Measurements from ENCODE around the gene TPCN1. TPM values are rescaled to one million over a fixed set of nuclear protein-coding genes. Genes with fewer than 3 reads are reported as not detected.

Gene TPCN1
- total and polyA plus RNA-seq, 8 donors, result 39.4 to 83.4 (median 63.5) TPM

DNA sequence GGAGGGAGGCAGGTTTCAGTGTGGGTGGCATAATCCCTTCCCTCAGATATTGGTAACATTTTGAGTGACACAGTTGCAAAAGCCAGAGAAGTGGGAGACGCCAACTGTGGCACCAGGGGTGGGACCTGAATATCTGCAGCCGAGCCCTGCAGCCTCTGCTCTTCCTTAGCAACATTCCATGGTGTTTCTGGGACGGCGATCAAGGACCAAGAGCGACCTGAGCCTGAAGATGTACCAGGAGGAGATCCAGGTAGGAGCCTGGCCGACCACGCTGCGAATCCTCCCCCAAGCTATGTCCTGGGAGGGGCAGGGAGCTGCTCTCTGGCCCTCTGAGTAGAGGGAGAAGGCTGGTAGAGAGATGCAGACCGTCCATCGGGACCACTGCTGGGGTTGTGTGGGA, 71.8 kb downstream of the TPCN1 start:
- intact Hi-C loops (cut with DNase I), result no loop called here
- no peak for ATAC-seq
- H3K4me1 ChIP-seq, result no peaks in the 10 kb centered on the region

DNA sequence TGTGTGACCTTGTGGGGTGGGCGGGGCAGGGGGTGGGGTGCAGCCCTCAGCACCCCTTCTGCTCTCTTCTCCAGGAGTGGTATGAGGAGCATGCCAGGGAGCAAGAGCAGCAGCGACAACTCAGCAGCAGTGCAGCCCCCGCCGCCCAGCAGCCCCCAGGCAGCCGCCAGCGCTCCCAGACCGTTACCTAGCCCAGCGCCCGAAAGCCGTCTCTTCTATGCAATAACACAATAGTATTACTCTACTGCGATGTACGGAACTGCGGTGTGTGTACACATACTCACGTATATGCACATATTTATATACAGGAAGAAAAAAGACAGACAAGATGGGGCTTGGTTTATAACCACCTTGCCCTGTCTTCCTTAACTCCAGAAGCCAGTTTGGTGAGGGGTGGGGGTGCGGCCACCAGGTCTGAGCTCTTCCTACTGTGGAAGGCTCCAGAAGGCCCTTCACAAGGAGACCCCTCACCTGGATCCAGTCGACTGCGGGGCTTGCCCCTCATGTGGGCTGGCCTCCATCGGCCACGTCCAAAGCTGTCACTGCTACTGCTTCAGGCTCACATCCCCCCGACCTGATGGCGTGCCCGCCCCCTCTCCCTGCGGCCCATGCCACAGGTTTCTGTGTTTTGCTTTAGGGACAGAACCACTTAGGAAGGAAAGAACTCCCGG, 74.8 kb downstream of the TPCN1 start:
- Histone ChIP-seq H3K4me1 (peaks cover 0 to 3% (median 0%) of the 10 kb centered on the region in 3 donors), H3K4me3 (no peak overlapping the region), H3K27ac (no peak overlapping the region), H3K27me3 (no peaks in the 10 kb centered on the region), H3K36me3 (peaks cover 0 to 57% (median 30%) of the 10 kb centered on the region in 3 donors), H3K9me3 (no peaks in the 10 kb centered on the region)
- TF ChIP-seq, protein P1, sequence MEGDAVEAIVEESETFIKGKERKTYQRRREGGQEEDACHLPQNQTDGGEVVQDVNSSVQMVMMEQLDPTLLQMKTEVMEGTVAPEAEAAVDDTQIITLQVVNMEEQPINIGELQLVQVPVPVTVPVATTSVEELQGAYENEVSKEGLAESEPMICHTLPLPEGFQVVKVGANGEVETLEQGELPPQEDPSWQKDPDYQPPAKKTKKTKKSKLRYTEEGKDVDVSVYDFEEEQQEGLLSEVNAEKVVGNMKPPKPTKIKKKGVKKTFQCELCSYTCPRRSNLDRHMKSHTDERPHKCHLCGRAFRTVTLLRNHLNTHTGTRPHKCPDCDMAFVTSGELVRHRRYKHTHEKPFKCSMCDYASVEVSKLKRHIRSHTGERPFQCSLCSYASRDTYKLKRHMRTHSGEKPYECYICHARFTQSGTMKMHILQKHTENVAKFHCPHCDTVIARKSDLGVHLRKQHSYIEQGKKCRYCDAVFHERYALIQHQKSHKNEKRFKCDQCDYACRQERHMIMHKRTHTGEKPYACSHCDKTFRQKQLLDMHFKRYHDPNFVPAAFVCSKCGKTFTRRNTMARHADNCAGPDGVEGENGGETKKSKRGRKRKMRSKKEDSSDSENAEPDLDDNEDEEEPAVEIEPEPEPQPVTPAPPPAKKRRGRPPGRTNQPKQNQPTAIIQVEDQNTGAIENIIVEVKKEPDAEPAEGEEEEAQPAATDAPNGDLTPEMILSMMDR (IDR thresholded peaks at IDR 0.05), result no peak
- intact Hi-C loops (cut with DNase I), result no loop called here
- FAIRE-seq (no peak), DNase-seq (peak in 1 of 6 donors; percentile 70), ATAC-seq (no peak)
- 92 to 93% methylated on average over 24 of the region's 24 CpGs for WGBS, 2 donors

More for the DNA sequence above, 71.8 kb downstream of the TPCN1 start:
- TF ChIP-seq, protein P1 (IDR thresholded peaks at IDR 0.05), result no peak
- DNase-seq, result no peak
- Histone ChIP-seq H3K36me3 (peaks cover 0 to 87% (median 47%) of the 10 kb centered on the region in 3 donors), H3K4me3 (no peak overlapping the region), H3K9me3 (no peaks in the 10 kb centered on the region), H3K27ac (no peak overlapping the region), H3K27me3 (no peaks in the 10 kb centered on the region)
- no peak for FAIRE-seq
- WGBS, 2 donors, result 91 to 96% methylated on average over 10 of the region's 10 CpGs

DNA sequence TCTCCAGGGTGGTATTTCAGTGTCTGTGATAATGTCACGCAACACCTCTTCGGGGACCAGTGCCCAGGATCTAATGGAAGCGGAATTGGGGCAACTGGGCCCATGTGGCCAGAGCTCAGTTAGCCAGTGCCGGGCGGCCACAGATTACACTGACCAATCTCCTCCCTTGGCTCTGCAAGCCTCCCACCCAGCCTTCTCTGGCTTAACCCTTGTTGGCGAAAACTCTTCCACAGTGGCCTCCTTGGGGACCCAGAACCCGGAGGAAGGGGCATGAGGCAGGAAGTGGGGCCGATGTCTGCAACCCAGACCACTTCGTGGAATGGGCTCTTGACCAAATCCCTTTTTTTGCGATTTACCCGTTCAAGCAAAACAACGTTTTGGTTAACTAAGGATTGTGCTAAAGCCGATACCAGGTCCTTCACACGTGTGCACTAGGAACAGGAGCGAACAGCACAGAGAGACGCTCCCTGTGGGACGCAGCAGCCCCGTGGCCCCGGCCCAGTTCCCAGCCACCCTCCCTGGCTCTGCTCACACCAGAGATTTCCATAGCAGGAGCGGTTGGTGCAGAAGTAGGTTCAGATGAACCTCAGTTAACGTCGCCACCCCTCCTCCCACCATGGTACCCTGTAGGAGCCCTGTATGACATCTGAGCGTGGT, 75.4 kb downstream of the TPCN1 start:
- no peak overlapping the region for H3K27ac ChIP-seq
- no peak for DNase-seq
- intact Hi-C loops (cut with DNase I), result no loop called here

DNA sequence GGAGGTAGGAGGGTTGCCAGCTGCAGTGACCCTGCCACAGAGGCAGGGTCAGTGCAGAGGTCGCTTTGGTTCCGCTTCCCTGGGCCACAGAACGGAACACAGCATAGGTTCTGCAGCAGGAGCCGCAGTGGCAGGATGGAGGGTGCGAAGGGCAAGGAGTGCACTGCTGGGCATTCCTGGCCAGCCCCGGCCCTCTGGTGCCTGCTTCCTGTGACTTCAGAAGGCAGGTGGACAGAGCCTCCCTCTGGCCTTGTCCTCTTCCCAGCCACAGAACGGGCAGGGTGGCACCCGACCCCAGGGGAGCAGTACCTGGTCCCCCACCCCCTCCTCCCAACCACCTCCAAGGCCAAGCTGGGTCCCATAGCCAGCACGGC, 75.9 kb downstream of the TPCN1 start:
- 53 to 62% methylated on average over 9 of the region's 9 CpGs for WGBS, 2 donors
- Histone ChIP-seq H3K36me3 (peaks cover 0 to 46% (median 25%) of the 10 kb centered on the region in 3 donors), H3K4me1 (peaks cover 0 to 3% (median 0%) of the 10 kb centered on the region in 3 donors), H3K4me3 (no peak overlapping the region), H3K9me3 (no peaks in the 10 kb centered on the region), H3K27me3 (no peaks in the 10 kb centered on the region), H3K27ac (no peak overlapping the region)
- intact Hi-C loops (cut with DNase I), result no loop called here
- TF ChIP-seq, protein P1 (IDR thresholded peaks at IDR 0.05), result no peak
- DNase-seq, result peak in 2 of 6 donors; percentile 38 to 69
- FAIRE-seq, result no peak
- ATAC-seq, result peak in 3 of 4 donors; percentile 4 to 57 (median 20)

More for the DNA sequence above, 75.4 kb downstream of the TPCN1 start:
- WGBS, 2 donors, result 91% methylated on average over 23 of the region's 23 CpGs
- no peak for FAIRE-seq
- TF ChIP-seq, protein P1 (IDR thresholded peaks at IDR 0.05), result no peak
- ATAC-seq, result no peak
- no peak overlapping the region for H3K4me3 ChIP-seq
- no peaks in the 10 kb centered on the region for H3K27me3 ChIP-seq
- H3K4me1 ChIP-seq, result peaks cover 0 to 3% (median 0%) of the 10 kb centered on the region in 3 donors
- no peaks in the 10 kb centered on the region for H3K9me3 ChIP-seq
- peaks cover 0 to 51% (median 25%) of the 10 kb centered on the region in 3 donors for H3K36me3 ChIP-seq

Data from pancreas (tissue), 10 donors.